ENCODE results near the gene ATXN3L. TPM values are rescaled to one million over a fixed set of nuclear protein-coding genes. Genes with fewer than 3 reads are reported as not detected.

Gene ATXN3L
- total and polyA plus RNA-seq, 10 of the 15 experiments (the other 5 are each of a cell fraction or from before 2014, with no cell fraction given): not detected

DNA sequence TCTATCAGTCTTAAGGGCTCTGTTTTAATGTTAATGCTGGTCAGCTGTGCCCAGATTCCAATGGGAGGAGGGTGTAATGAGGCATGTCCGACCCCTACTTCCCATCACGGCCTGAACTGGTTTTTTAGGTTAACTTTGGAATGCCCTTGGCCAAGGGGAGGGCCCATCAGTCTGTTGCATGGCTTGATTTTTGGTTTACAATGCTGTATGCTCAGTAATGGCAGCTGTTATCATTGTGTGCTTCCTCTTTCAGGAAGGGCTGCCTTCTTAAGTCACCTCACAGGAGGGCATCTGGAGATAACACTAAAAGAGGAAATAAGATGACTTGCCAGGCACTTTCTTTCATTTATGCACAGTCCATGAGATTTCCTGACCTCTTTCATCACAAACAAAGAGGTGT, 36.3 kb downstream of the ATXN3L start (continued):
- TF ChIP-seq JUND (IDR thresholded peaks at IDR 0.05; ENCODE audit: low read depth, low read length) (no peak), RB1 (IDR thresholded peaks at IDR 0.05; ENCODE audit: borderline replicate concordance) (no peak), NFIC (IDR thresholded peaks at IDR 0.05; ENCODE audit: low read depth, low read length) (no peak), POLR2AphosphoS5 (IDR thresholded peaks at IDR 0.05; ENCODE audit: low read length) (no peak), POU2F2 (IDR thresholded peaks at IDR 0.05; ENCODE audit: borderline replicate concordance, low read depth, low read length) (no peak)

DNA sequence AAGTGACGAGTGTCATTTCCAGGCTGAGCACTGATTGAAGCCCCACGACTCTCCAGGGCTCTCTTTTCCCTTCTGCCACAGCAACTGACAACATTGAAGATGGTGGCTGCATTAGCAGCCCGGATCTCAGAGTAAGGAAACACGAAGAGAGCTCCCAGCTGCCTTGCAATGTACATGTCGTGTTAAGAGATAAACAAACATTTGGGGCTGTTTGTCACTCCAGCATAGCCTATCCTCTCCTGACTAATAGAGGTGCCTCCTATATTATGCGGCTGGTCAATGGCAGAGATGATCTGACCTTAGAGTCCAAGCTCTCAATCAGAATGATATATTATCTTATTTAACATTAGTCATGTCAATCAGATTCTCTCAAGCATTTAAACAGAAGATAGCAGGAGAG, 38.6 kb downstream of the ATXN3L start:
- ChIA-PET RAD21 (ENCODE audit: unreplicated experiment) (no interaction called here), CTCF (interaction anchor here (2.7 kb wide), 1 partner anchor 16 kb away, joined by 7 read pairs; no protein-coding TSS in a partner anchor), POLR2A (interaction anchor here (1.6 kb wide), 1 partner anchor 21 kb away, joined by 4 read pairs; no protein-coding TSS in a partner anchor), SMC1A (ENCODE audit: uncharacterized antibody, unreplicated experiment) (no interaction called here)
- DNase-seq (ENCODE audit: low read depth, low spot score) (no peak), FAIRE-seq (no peak), ATAC-seq (no peak)
- Histone ChIP-seq H3K27me3 (replicated peaks in 1 of 2; ENCODE audit: control insufficient read depth in 2 of 2, insufficient read depth in 2 of 2, low read length in 1 of 2) (no peaks in the 10 kb centered on the region), H3K9me3 (replicated peaks; ENCODE audit: control insufficient read depth, insufficient read depth, low read length) (peaks cover 10% of the 10 kb centered on the region; the same call in 2 of the 3 replicates), H3K79me2 (ENCODE audit: control insufficient read depth, insufficient read depth, low read length) (no peaks in the 10 kb centered on the region), H3K4me1 (ENCODE audit: control insufficient read depth, insufficient read depth, low read length) (no peaks in the 10 kb centered on the region), H3K36me3 (ENCODE audit: control insufficient read depth in 2 of 2, insufficient read depth in 2 of 2, low read length in 1 of 2) (no peaks in the 10 kb centered on the region), H3K4me3 (no peak overlapping the region), H2AFZ (ENCODE audit: control insufficient read depth, low read depth, low read length) (no peak overlapping the region), H3K27ac (ENCODE audit: control insufficient read depth, insufficient read depth) (no peak overlapping the region), H4K20me1 (ENCODE audit: control insufficient read depth, insufficient read depth) (no peaks in the 10 kb centered on the region), H3K9ac (ENCODE audit: control insufficient read depth, insufficient read depth, low read length) (no peak overlapping the region), H3K4me2 (ENCODE audit: control insufficient read depth, insufficient read depth) (no peak overlapping the region)
- intact Hi-C loops (cut with micrococcal nuclease; ENCODE audit: unreplicated experiment) (no loop called here), in situ Hi-C loops (cut with MboI) (no loop called here)
- WGBS (ENCODE audit: insufficient coverage, insufficient replicate concordance, low lambda C conversion rate, missing lambda C conversion rate): 61% methylated on average over 6 of the region's 6 CpGs
- BruUV-seq (replicated peaks): no TSS peak
- TF ChIP-seq, protein P1, sequence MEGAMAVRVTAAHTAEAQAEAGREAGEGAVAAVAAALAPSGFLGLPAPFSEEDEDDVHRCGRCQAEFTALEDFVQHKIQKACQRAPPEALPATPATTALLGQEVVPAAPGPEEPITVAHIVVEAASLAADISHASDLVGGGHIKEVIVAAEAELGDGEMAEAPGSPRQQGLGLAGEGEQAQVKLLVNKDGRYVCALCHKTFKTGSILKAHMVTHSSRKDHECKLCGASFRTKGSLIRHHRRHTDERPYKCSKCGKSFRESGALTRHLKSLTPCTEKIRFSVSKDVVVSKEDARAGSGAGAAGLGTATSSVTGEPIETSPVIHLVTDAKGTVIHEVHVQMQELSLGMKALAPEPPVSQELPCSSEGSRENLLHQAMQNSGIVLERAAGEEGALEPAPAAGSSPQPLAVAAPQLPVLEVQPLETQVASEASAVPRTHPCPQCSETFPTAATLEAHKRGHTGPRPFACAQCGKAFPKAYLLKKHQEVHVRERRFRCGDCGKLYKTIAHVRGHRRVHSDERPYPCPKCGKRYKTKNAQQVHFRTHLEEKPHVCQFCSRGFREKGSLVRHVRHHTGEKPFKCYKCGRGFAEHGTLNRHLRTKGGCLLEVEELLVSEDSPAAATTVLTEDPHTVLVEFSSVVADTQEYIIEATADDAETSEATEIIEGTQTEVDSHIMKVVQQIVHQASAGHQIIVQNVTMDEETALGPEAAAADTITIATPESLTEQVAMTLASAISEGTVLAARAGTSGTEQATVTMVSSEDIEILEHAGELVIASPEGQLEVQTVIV (IDR thresholded peaks at IDR 0.05; ENCODE audit: borderline replicate concordance, partially characterized antibody): no peak
- no peak for TF ChIP-seq GABPA (IDR thresholded peaks at IDR 0.05; ENCODE audit: low read depth)
- TF ChIP-seq SIX5 (IDR thresholded peaks at IDR 0.05; ENCODE audit: low read depth, low read length, severe bottlenecking): no peak
- no peak for TF ChIP-seq YY1 (IDR thresholded peaks at IDR 0.05; ENCODE audit: low read depth, low read length)
- TF ChIP-seq NR2C1 (IDR thresholded peaks at IDR 0.05): no peak
